GM03348 (cell line): ENCODE results near the gene CCDC13.

Experiments
- DNase-seq: peaks from one replicate; pipeline ENCODE4 v3.0.0; 2012; ENCODE audit warnings: low spot score

The CCDC13 gene

DNA sequence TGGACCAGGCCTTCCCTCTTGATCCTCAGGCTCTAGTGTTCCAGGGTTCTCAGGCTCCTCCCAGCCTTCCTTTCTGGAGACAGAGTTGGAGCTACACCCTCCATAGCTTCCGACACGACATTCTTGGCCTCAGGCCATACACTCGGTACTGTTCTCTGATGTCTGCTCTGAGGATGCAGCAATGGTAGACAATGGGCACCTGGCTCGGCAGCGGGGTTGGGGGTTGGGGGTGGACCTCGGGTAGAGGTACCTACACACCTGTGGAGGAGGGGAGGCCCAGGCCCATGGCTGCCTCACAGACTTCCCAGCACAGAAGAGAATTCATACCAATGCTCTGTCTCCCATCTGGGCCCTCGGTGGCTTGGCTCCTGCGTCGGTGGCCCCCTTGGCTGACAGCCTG is 21.4 kb downstream of the CCDC13 start:
- peak; percentile 24 for DNase-seq

DNA sequence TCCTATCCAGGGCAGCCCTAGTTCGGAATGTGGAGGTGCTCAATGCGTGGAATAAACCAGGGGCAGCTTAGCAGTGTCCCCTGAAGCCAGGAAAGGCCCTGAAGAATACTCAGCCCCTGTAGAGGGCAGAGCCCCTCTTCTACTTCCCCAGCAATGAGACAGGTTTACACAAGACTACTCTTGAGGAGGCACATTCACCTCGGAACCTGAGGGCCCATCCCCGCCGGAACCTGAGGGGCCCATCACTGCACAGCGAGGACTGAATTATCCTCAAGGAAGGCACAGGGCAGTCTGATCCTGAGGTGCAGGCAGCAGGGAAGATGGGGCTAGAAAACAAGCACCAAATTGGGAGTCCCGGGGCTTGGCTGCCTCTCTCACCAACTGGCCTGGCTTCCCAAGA is 22.2 kb downstream of the CCDC13 start:
- DNase-seq = no peak

DNA sequence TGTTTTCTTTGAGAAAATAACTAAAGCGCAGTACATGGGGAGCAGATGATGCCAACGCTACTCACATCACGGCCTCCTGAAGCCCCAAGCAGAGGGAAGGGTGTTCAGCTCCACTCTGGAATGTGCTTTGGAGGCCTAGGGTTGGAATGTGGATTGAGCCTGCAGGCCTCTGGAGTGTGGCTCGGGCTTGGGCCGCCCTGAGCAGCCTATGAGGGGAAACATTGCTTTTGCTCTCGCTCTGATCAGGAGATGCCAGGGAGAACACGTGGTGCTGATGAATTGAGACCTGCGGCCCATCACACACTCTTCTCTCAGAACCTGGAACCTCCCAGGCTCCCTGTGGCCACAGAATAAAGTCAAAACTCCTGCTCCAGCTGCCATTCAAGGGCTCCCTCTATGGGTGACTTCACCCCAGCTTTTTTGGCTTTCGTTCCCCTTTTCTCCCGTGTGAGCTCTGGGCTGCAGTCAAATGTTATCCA is 23.3 kb downstream of the CCDC13 start:
- DNase-seq = peak; percentile 67

DNA sequence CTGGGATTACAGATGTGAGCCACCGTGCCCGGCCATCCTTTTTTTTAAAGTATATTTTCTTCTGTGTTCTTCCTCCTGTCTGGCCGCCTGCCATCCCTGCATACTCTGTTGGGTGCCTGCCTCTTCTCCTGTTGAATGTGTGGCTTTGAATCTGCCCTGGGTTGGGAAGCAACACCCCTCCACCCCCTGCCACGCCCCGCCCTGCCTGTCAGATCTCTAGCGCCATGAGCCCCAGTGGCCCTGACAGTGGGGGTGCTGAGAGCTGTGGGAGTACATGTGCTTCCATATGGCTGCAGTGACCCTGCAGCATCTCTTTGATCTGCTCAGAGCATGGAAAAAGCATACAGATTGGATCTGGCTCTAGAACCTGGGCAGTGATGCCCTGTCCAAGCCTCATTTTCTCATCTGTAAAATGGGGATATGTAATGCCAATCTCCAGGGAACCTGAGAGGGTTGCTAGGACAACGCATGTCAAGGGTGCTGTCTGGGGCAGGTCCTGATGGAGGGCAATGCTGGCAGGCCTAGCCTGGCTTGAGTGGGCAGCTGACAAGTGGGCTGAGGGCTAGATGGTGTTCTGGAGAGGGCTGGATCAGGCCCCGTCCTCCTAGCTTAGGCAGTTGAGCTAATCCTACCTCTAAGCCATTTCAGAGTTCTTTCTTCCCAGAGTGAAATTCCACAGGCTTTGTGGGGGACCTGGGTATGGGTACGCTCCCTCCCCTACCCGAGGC is 23.9 kb downstream of the CCDC13 start:
- DNase-seq = no peak

DNA sequence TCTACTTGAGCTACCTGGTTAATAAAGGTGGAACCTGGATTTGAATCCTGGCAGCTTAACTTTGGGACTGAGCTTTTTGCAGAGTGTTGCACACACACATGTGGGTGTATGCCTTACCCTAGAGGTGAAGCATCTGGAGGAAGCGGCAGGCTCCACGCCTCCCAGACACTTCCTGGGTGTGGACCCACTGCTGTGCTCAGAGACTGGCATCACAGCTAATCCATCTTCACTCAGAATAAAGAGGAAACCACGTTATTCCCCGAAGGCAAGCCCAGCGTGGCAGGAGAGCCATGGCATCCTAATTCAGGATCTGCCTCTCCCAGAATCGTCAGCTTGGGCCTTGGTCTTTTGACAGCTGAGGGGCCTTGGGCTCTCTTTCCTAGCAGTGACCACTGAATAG is 25.5 kb downstream of the CCDC13 start:
- no peak for DNase-seq

DNA sequence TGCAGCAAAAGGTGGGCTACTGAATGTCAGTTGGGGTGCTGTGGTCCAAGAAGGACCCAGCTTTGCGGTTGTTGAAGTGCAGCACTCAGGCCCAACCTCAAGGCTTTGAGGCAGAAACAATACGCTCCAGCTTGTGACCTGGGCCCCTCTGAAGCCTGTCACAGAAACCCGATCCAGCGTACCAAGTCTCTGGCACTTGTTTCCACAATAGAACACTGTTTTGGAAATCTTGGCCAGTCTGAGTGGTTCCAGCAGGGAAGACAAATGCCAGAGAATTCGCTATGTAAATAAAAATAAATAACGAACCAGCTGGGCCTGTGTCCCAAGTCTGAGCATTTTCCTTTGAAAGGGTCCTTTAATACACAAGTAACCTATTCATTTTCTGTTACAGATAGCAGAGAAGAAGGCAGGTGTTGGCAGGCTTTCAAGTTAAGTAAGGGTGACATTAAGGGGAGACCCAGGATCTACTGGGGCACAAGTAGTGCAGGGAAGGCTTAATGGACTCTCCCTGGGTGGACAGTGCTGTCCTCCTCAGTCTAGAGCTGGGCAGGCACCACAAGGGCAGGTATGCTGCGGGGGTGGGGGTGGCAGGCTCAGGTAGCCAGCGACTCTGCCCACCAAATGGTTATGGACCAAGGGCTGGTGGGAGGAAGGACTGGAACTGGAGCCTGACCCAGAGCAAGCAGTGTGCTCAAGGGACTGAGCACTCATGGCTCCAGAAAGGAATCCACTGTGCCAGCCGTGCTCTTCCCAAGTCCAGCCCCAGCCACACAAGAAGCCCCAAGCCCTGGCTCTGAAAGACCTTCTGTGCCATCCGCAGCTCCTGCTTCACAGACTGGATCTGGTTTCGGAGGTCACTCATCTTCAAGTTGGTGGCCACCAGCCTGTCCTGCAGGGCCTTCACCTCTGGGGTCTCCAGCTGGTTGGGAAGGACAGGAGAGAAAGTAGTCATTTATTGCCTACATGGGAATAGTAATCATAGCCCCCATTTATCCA is 26.3 kb downstream of the CCDC13 start:
- no peak for DNase-seq

DNA sequence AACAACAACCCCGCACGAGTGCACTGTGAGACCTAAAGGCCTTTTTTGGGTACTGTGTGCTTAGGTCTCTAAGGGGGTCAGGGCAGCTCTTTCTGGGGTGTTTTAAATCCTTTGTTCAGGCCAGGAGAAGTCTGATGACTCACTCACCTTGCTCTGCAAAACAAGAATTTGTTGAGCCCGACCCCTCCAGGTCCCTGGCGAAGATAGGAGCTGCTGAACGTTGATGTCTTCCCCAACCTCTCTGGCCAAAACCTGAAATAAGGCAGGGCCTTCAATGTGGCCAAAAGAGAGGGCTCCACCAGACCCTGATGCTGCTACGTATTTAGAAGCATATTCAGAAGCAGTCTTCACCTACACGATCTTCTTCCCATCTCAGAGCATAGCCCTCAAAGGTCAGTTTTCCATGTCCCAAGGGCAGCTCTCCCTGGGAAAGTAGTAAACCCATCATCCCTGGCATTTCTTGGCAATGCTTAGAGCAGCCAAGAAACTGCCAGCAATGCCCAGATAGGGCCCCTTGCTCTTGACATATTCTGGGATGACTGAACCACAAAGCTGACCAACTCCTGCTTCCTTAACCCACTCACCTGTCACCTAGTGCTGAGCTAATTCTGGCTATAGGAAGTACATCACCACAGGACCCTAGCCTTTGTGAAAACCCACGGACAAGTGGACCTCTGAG is 27.1 kb downstream of the CCDC13 start:
- no peak for DNase-seq

DNA sequence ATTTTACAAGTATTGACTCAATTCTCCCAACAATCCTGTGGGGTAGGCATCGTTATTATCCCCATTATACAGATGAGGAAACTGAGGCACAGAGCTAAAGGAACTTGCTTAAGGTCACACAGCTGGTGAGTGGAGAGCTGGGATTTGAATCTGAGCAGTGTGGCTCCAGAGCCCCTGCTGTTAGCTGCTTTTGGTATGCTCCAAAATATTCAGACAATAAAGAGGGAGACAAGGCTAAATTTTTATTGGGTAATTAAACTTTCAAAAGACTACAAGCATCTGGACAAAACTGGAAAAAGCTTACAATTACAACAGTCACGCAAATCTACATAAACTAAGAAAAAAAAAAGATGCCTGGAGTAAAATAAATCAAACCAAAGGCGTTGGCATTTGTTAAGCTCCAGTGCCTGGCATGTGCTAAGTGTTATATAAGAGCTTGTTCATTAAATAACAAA is 27.7 kb downstream of the CCDC13 start:
- DNase-seq = no peak

DNA sequence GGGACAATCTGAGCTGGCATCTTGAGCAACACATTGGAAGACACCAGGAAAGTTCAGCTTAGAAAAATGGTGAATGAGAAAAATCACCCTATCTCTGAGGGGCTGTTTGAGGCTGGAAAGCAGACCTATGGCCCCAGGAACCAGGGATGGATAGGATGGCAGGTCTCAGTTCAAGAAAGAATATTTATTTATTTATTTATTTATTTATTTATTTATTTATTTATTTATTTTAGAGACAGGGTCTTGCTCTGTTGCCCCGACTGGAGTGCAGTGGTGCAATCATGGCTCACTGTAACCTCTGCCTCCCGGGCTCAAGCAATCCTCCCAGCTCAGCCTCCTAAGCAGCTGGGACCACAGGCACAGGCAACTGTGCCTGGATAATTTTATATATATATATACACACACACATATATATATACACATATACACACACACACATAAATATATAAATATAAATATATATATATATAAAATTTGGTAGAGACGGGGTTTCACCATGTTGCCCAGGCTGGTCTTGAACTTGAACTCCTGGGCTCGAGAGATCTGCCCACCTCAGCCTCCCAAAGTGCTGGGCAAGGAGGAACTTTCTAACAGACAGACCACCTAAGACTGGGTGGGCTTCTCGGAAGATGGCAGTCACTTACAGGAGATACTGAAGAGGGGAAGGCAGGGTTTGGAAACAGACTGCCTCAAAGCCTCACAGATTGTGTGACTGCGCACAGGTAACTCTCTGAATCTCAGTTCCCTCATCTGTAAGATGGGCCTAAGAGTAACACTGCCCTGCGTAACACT is 29.7 kb downstream of the CCDC13 start:
- DNase-seq = no peak

DNA sequence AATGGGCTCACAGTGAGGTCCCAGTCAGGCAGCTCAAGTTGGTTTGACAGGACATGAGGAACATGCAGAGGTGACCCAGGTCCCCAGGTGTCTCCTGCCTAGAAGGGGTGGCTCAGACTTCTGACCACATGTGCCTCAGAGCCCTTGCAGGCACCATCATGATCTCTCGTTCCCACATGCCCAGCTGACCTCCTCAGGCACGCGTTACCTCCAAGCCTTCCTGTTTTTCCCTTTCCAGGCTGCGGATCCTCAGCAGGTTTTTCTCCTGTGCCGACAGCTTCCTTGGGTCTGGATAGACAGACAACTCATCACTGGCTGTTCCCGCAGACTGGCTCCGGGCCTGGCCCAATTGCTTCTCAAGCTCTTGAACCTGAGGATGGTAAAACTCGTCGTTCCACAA is 30.4 kb downstream of the CCDC13 start:
- DNase-seq = no peak

DNA sequence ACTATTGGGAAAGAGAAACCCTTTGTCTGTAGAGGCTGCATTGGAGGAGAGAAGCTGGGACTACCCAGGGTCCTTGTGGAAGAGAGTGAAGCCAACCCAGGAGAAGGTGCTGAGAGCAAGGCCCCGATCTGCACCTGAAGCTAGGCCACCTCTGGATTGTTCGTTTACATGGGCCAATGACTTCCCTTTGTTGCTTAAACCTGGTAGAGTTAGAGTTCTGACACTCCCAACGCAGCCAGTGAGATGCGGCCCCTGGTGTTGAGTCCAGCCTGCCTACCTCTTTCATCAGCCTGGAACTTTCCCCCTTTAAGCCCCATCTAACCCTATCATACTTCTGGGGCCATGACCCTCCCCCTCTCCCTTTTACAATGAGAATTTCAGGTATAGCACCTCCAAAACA is 30.8 kb downstream of the CCDC13 start:
- DNase-seq = no peak

DNA sequence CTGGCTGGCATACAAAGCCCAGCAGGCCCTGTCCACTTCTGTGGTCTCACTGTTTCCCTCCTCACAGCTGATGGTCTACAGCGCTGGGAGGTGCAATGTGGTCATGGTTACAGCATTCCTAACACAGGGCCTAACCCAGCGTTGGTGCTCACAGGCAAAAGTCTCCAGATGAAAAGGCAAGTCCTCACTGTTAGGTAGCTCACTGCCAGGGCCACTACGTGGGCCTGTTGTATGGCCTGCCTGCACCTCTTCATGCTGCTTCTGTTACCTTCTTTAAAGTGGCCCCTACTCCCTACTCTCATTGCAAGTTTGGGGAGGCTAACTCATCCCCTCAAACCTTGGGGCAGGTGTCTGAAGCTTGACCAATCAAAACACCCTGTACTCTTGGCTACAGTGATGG is 31.3 kb downstream of the CCDC13 start:
- DNase-seq = no peak

DNA sequence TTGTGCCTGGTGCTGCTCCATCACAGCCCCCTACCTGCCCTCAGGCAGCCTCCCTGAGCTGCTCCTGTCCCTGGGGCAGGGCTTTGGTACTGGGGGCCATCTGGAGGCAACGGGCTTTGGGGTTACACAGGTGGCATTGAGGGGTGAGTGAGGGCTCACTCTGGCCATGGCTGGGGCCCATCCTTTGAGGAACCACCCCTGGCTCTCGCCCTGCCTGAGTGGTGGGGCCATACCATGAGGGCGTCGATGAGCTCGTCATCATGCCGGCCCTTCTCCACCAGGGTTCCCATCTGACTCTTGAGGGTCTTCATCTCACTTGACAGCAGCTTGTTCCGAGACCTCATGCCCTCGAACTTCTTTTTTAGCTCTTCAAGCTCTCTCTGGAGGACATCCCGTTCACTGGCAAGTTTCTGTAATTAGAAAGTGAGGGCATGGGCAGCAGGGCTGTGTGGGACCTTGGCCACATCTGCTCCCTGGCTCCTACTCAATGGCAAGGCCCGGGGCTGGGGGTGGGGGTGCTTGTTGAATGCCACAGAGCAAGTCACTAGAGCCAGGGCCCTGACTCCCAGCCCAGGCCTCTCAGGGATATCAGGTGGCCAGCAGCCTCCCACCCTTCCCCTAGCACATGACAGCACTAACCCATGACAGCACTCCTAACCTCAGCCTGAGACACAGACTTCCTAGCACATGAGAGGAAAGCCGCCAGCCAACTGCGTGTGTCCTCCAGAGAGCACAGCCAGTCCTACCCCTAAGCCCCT is 33.5 kb downstream of the CCDC13 start:
- no peak for DNase-seq

DNA sequence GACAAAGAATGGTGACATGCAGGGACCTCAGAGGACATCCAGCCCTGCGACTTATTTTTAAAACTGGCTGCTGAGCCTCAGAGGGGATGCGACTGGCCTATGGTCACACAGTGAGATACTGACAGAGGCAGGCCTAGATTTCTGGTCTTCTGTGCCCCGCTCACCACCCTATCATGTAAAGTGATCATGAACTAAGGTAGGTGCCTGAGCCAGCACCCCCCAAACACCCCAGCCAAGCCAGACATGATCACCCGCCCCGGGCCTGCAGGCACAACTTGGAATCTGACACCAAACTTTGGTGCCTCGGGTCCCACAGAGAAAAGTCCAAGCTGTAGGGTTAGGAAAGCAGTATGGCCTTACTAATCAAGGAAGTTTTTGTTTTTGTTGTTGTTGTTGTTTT is 36.5 kb downstream of the CCDC13 start:
- no peak for DNase-seq

DNA sequence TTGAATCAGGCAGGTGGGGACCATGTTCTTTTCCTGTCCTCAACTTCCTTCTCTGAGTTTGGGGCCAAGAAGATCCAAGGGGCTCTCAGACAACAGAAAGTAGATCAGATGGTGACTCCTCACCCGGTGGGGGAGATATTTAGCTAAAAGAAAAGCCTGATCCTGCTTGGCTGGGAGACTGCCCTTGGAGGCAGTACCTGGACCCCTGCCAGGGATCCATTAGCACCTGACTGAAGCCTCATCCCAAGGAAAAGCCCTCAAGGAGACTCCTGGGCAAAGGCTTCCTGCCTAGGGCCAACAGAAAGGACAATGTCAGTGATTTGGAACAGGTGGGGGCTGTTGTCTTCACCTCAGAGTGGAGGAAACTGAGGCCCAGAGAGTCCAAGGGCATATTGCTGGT is 37.0 kb downstream of the CCDC13 start:
- no peak for DNase-seq

DNA sequence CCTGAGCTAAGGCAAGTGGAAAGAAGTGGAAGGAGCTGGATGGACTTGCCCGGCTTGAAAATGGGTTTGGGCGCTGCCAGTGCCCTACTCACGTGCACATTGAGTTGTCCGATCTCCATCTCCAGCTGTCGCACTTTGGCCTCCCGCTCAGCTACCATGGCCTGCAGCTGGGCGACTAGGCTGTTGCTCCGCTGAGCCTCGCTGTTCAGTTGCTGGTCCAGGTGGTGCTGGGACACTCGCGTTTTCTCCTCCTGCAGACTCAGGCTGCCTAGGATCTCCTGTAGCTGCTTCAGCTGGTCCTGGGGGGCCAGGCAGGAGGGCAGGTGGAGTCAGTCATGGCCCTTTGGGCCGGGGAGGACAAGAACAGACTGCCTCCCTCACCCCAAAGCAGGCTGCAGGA is 37.4 kb downstream of the CCDC13 start:
- no peak for DNase-seq

DNA sequence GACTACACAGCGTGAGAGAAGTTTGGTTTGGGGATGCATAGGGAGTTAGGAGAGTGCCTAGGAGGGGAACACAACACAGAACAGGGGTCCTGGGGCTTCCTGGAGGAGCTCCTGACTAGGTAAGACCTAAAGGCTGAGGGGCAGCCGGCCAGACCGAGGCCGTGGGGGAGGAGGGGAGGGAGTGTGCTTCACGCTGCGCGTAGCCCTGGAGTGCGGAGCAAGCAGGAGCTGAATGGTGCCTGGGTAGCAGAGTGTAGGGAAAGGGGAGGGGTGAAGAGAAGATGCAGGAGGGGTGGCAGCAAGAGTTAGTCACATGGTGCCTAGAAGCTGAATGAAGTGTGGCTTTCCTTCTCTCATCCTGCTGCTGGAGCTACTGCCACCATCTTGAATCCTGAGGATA is 38.0 kb downstream of the CCDC13 start:
- DNase-seq = no peak

DNA sequence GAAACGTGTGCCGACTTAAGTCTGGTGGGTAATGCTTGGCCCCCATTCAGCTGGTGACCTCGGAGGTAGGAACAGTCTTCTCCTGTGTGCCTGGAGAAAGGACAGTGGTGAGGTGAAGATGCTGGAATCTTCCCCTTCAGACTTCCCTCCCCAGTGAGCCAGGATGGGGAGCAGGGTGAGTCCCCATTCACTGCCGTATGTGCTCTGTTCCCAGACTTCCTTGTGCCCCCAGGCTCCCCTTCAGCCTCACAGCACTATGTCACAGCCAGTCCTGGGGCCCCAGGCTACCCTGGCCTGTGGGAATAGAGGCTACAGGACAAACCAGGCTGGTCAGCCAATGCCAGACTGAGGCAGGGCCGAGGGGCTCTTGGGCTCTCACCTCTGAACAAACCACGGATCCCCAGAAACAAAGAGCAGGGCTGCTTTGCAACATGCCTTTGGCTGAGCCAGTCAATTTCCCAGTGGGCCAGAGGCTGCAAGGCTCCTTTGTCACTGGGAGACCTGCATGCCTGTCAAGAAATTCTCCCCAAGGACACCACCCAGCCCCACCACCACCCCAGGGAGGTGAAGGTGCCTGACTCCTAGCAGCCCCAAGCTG is 38.7 kb downstream of the CCDC13 start:
- no peak for DNase-seq

DNA sequence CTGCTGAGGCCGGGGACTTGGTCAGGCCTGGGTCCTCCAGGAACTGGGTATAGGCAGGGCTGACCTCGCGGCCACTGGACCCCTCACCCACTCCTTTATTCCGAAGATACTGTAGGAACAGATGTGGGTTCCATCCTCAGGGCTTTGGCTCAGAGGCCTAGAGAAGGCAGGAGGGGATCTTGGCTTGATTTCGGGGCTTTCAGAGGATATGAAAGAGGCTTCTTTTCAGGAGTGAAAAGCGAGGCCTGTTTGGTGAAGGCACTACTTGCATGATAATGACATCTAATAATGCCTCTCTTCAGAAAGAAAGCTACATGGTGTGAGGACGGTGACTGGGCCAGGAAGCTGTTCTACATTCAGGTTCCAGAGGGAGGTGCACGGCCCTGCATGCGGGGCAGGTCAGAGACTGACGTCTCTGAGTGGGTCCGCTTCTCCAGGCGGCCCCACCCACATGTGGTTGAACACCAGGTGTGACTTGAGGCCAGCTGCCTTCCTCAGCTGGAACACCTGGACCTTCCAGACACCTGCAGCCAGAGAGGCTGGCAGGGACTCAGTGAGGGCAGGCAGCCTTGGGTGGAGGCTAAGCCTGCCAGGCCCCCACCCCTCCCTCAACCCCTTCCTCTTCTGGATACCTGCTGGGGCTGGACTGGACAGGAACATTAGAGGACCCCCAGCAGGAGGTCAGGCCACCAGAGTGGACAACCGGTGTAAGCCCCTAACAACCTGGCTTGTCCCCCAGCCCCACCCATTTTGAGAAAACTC is 39.4 kb downstream of the CCDC13 start:
- DNase-seq = no peak
